ENCODE results near the gene ORM1. TPM values are rescaled to one million over a fixed set of nuclear protein-coding genes. Genes with fewer than 3 reads are reported as not detected.

The ORM1 gene
- total RNA-seq, 4 donors from 2014 or later: not detected

DNA sequence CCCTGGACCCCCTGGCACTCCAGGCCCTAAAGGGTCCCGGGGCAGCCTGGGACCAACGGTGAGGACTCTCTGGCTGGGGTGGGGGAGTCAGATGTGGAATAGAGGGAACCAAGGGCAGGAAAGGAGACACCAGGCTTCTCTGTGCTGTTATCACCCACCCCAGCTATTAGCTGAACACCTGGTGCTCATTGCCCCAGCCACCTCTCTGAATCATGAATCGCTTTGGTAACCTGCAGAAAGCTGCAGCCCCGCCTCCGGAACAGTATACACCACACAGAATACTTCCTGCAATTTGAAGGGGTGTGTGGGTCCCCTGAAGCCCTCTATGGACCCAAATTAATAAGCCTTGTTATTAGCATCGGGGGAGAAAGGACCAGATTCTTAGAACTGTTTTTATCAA lies 40.4 kb upstream of the ORM1 start:
- TF ChIP-seq POLR2A (IDR thresholded peaks at IDR 0.05) (no peak), CTCF (IDR thresholded peaks at IDR 0.05) (no peak)
- intact Hi-C loops (cut with DNase I; ENCODE audit: low total_unique reads): no loop called here

DNA sequence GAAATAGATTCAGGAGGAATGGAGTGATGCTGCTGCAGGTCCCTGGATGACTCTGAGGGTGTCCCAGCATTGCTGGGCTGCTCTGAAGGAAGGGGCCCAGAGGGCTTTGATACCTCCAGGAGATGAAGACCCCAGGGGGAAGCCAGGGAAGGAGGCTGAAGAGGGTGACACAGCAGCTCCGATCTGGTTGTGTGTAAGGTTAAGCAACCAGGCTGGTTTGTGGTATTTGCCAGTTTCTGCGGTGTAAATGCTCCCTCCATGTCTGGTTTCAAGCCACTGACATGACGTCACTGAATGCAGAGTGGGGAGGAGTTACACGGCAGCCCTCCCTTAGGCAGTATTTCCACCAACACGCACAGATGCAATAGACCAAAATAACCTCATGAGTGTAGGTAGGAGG lies 40.0 kb upstream of the ORM1 start:
- intact Hi-C loops (cut with DNase I; ENCODE audit: low total_unique reads): no loop called here
- peak in 1 of 2 donors; percentile 52 for DNase-seq (ENCODE audit: low spot score in 2 of 2)
- no peak overlapping the region for H3K4me3 ChIP-seq (ENCODE audit: low read depth, poor library complexity, severe bottlenecking)
- TF ChIP-seq CTCF (IDR thresholded peaks at IDR 0.05): no peak
- no peak for TF ChIP-seq POLR2A (IDR thresholded peaks at IDR 0.05)
- WGBS, 2 donors: 35 to 46% methylated on average over 5 of the region's 5 CpGs

More for the DNA sequence above, 40.4 kb upstream of the ORM1 start:
- WGBS, 2 donors: 73 to 79% methylated on average over 4 to 6 of the region's 6 CpGs
- DNase-seq (ENCODE audit: low spot score in 2 of 2): no peak
- H3K4me3 ChIP-seq (ENCODE audit: low read depth, poor library complexity, severe bottlenecking): no peak overlapping the region

GRCh38 chr9:114283551-114284111 lies 39.3 kb upstream of the ORM1 start:
- 76 to 83% methylated on average over 14 of the region's 14 CpGs for WGBS, 2 donors
- H3K4me3 ChIP-seq (ENCODE audit: low read depth, poor library complexity, severe bottlenecking): no peak overlapping the region
- intact Hi-C loops (cut with DNase I; ENCODE audit: low total_unique reads): no loop called here
- peak in 1 of 2 donors; percentile 82 for DNase-seq (ENCODE audit: low spot score in 2 of 2)
- TF ChIP-seq POLR2A (IDR thresholded peaks at IDR 0.05) (no peak), CTCF (IDR thresholded peaks at IDR 0.05) (no peak)

DNA sequence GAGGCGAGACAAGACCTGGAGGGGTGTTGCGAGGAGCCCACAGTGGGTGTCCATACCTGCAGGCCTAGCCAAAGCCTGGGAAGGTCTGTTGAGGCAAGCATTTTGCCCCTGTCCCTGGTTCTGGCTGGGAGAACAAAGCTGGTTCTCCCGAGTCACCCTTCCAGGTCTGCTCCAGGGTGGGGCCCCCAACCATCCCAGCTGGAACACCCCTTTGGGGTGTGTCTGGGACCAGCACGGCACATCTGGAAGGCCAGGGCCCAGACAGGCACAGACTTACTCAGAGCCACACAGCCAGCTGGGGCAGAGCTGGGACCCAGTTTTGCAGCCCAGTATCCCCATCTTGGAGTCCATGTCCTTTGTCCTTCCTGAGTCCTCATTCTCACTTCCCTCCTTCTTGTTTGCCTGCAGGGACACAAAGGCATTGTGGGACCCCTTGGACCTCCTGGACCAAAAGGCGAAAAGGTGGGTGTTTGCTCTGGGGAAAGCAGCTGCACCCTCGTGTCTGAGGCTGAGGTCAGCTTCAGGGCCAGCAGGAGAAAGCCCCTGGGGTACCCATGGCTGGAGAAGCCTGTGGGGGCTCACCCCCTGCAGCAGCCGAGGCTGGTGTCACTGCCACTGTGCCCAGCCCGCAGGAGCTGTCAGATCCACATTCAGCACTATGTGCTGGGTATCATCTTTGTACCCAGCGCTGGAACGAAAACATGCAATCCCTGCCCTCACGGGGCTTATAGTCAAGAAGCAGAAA lies 38.4 kb upstream of the ORM1 start:
- WGBS, 2 donors: 82 to 87% methylated on average over 11 of the region's 11 CpGs
- peak in 1 of 2 donors; percentile 70 for DNase-seq (ENCODE audit: low spot score in 2 of 2)

GRCh38 chr9:114285166-114285867 lies 37.6 kb upstream of the ORM1 start:
- intact Hi-C loops (cut with DNase I; ENCODE audit: low total_unique reads): loop anchor here (5.0 kb wide), 2 partner anchors 133 to 178 kb away; no protein-coding TSS in a partner anchor
- TF ChIP-seq CTCF (IDR thresholded peaks at IDR 0.05) (no peak), POLR2A (IDR thresholded peaks at IDR 0.05) (no peak)
- no peak overlapping the region for H3K4me3 ChIP-seq (ENCODE audit: low read depth, poor library complexity, severe bottlenecking)
- peak in 1 of 2 donors; percentile 84 for DNase-seq (ENCODE audit: low spot score in 2 of 2)
- WGBS, 2 donors: 57 to 58% methylated on average over 20 of the region's 20 CpGs

More for the DNA sequence above, 38.4 kb upstream of the ORM1 start:
- intact Hi-C loops (cut with DNase I; ENCODE audit: low total_unique reads): loop anchor here (5.0 kb wide), 2 partner anchors 132 to 177 kb away; no protein-coding TSS in a partner anchor
- TF ChIP-seq POLR2A (IDR thresholded peaks at IDR 0.05): no peak
- TF ChIP-seq CTCF (IDR thresholded peaks at IDR 0.05): no peak
- H3K4me3 ChIP-seq (ENCODE audit: low read depth, poor library complexity, severe bottlenecking): no peak overlapping the region
